ENCODE results near the gene RCAN2. TPM values are rescaled to one million over a fixed set of nuclear protein-coding genes. Genes with fewer than 3 reads are reported as not detected.

RCAN2 gene
- total RNA-seq, 1 experiment from 2014 or later: 0.44 TPM

DNA sequence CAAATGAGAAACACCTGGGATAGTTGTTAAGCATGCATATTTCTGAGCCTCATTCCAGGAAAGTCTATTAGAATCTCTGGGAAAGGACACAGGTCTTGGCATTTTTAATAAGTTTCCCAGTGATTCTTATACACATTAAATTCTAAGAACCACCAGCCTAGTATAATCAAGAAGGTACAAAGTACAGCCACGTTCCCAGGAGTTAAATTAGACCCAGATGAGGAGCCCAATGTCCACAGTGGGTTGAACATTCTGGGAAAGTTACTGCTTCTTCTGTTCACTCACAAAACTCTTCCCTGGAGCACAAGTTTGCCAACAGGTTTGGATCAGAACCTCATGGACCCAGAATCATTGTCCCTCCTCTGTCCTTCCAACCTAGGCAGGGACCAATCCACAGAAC lies 90.4 kb downstream of the RCAN2 start:
- H4K20me1 ChIP-seq (ENCODE audit: insufficient read depth): no peaks in the 10 kb centered on the region
- H3K36me3 ChIP-seq (ENCODE audit: low read depth): no peaks in the 10 kb centered on the region
- TF ChIP-seq, protein P1, sequence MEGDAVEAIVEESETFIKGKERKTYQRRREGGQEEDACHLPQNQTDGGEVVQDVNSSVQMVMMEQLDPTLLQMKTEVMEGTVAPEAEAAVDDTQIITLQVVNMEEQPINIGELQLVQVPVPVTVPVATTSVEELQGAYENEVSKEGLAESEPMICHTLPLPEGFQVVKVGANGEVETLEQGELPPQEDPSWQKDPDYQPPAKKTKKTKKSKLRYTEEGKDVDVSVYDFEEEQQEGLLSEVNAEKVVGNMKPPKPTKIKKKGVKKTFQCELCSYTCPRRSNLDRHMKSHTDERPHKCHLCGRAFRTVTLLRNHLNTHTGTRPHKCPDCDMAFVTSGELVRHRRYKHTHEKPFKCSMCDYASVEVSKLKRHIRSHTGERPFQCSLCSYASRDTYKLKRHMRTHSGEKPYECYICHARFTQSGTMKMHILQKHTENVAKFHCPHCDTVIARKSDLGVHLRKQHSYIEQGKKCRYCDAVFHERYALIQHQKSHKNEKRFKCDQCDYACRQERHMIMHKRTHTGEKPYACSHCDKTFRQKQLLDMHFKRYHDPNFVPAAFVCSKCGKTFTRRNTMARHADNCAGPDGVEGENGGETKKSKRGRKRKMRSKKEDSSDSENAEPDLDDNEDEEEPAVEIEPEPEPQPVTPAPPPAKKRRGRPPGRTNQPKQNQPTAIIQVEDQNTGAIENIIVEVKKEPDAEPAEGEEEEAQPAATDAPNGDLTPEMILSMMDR (conservative IDR thresholded peaks at IDR 0.05): no peak
- TF ChIP-seq EZH2 (IDR thresholded peaks at IDR 0.05; ENCODE audit: low read depth): no peak
- no peaks in the 10 kb centered on the region for H3K9me3 ChIP-seq (ENCODE audit: insufficient read depth, low read depth)
- H3K4me2 ChIP-seq: no peak overlapping the region
- BruUV-seq (replicated peaks): no TSS peak
- no peaks in the 10 kb centered on the region for H3K4me1 ChIP-seq (replicated peaks; ENCODE audit: insufficient read depth)
- ChIA-PET POLR2A (ENCODE audit: unreplicated experiment) (interaction anchor here (0.6 kb wide), 1 partner anchor 50 kb away, joined by 5 read pairs; no protein-coding TSS in a partner anchor), CTCF (no interaction called here)
- no peaks in the 10 kb centered on the region for H3F3A ChIP-seq (ENCODE audit: insufficient read depth, low read depth)
- DNase-seq: no peak
- no peak overlapping the region for H3K4me3 ChIP-seq
- no peak overlapping the region for H2AFZ ChIP-seq
- no peaks in the 10 kb centered on the region for H3K27me3 ChIP-seq (ENCODE audit: insufficient read depth, low read depth)
- intact Hi-C loops (cut with micrococcal nuclease; ENCODE audit: unreplicated experiment): no loop called here
- no peaks in the 10 kb centered on the region; the same call in 1 of the 2 replicates for H3K9me2 ChIP-seq (ENCODE audit: insufficient read depth)
- H3K79me2 ChIP-seq (ENCODE audit: low read depth): no peaks in the 10 kb centered on the region
- no peak overlapping the region for H3K27ac ChIP-seq

DNA sequence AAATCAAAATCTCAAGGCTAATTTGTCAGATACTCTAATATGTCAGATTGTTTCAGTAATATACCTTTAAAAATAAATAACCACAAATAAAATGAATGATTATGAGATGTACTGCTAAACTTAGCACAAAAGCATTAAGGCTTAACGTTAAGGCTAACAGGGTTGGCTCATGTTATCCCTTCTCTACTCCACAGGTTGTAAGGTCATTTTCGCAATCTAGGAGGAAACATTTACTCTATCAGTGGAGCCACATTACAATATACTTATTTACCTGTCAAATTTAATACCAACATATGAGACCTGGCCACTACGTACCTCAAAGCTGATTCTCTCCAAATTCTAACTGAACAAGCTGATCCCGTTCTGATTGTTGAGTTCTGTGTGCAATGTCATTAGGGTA lies 95.7 kb downstream of the RCAN2 start:
- intact Hi-C loops (cut with micrococcal nuclease; ENCODE audit: unreplicated experiment): no loop called here
- Histone ChIP-seq H3K4me2 (no peak overlapping the region), H3K9me2 (ENCODE audit: insufficient read depth) (no peaks in the 10 kb centered on the region; the same call in 1 of the 2 replicates), H2AFZ (no peak overlapping the region), H3K36me3 (ENCODE audit: low read depth) (no peaks in the 10 kb centered on the region), H3K27ac (no peak overlapping the region), H3K9me3 (ENCODE audit: insufficient read depth, low read depth) (no peaks in the 10 kb centered on the region), H3K4me1 (replicated peaks; ENCODE audit: insufficient read depth) (no peaks in the 10 kb centered on the region), H3K79me2 (ENCODE audit: low read depth) (no peaks in the 10 kb centered on the region), H4K20me1 (ENCODE audit: insufficient read depth) (no peaks in the 10 kb centered on the region), H3K27me3 (ENCODE audit: insufficient read depth, low read depth) (peaks cover 10% of the 10 kb centered on the region), H3F3A (ENCODE audit: insufficient read depth, low read depth) (no peaks in the 10 kb centered on the region), H3K4me3 (no peak overlapping the region)
- TF ChIP-seq, protein P1 (conservative IDR thresholded peaks at IDR 0.05): no peak
- TF ChIP-seq EZH2 (IDR thresholded peaks at IDR 0.05; ENCODE audit: low read depth): no peak
- ChIA-PET CTCF (no interaction called here), POLR2A (ENCODE audit: unreplicated experiment) (no interaction called here)
- DNase-seq: no peak
- no TSS peak for BruUV-seq (replicated peaks)

DNA sequence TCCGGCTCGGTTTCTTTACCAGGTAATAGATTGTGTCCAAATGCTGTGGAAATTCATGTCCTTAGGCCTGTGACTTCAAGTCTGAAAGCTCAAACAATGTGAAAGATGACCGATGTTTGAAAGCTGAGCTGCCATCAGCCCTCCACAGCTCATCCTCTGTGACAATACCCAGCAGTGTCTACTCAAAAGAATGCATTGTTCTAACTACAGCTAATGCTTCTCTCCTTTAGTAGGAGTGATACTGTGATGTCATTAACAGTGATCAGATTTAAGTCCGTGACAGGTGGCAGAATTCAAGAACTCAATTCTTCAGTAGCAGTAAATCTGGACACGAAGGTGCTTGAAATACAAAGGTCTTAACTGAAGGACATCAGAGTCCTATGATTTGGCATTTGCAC lies 97.3 kb downstream of the RCAN2 start:
- BruUV-seq (replicated peaks): no TSS peak
- peaks cover 10% of the 10 kb centered on the region for H3K27me3 ChIP-seq (ENCODE audit: insufficient read depth, low read depth)
- H3F3A ChIP-seq (ENCODE audit: insufficient read depth, low read depth): no peaks in the 10 kb centered on the region
- no peaks in the 10 kb centered on the region for H3K4me1 ChIP-seq (replicated peaks; ENCODE audit: insufficient read depth)
- intact Hi-C loops (cut with micrococcal nuclease; ENCODE audit: unreplicated experiment): no loop called here
- ChIA-PET CTCF (no interaction called here), POLR2A (ENCODE audit: unreplicated experiment) (no interaction called here)
- no peaks in the 10 kb centered on the region for H4K20me1 ChIP-seq (ENCODE audit: insufficient read depth)
- no peak overlapping the region for H3K4me3 ChIP-seq
- no peaks in the 10 kb centered on the region for H3K9me3 ChIP-seq (ENCODE audit: insufficient read depth, low read depth)
- TF ChIP-seq, protein P1 (conservative IDR thresholded peaks at IDR 0.05): no peak
- TF ChIP-seq EZH2 (IDR thresholded peaks at IDR 0.05; ENCODE audit: low read depth): no peak
- H3K36me3 ChIP-seq (ENCODE audit: low read depth): no peaks in the 10 kb centered on the region
- no peaks in the 10 kb centered on the region for H3K79me2 ChIP-seq (ENCODE audit: low read depth)
- no peak overlapping the region for H2AFZ ChIP-seq
- H3K9me2 ChIP-seq (ENCODE audit: insufficient read depth): no peaks in the 10 kb centered on the region; the same call in 1 of the 2 replicates
- no peak overlapping the region for H3K4me2 ChIP-seq
- no peak for DNase-seq
- H3K27ac ChIP-seq: no peak overlapping the region

Data from PC-9 (cell line).